Measurements from ENCODE around the gene PLIN5.

PLIN5 gene

GRCh38 chr19:4521170-4521887 lies 13.7 kb downstream of the PLIN5 start:
- FAIRE-seq, result no peak

GRCh38 chr19:4519521-4520277 lies 15.3 kb downstream of the PLIN5 start:
- FAIRE-seq, result no peak

GRCh38 chr19:4519172-4519496 lies 15.9 kb downstream of the PLIN5 start:
- FAIRE-seq, result no peak

- no peak for FAIRE-seq
Measured at GRCh38 chr19:4518345-4519171, 16.5 kb downstream of the PLIN5 start, which contains the start of gene PLIN4. Gene PLIN4, minus strand, starts transcription at chr19:4518486. Its CDS starts 214 bp downstream, at chr19:4518272.

- FAIRE-seq, result no peak
Measured at GRCh38 chr19:4517451-4518057, 17.5 kb downstream of the PLIN5 start.

- FAIRE-seq, result no peak
Measured at GRCh38 chr19:4516939-4517300, 18.1 kb downstream of the PLIN5 start.

GRCh38 chr19:4516199-4516938 lies 18.7 kb downstream of the PLIN5 start:
- no peak for FAIRE-seq

- FAIRE-seq, result no peak
Measured at GRCh38 chr19:4515732-4516131, 19.3 kb downstream of the PLIN5 start.

GRCh38 chr19:4513248-4513647 lies 21.8 kb downstream of the PLIN5 start:
- no peak for FAIRE-seq

GRCh38 chr19:4512070-4512469 lies 23.0 kb downstream of the PLIN5 start:
- no peak for FAIRE-seq

- no peak for FAIRE-seq
Measured at GRCh38 chr19:4511300-4512054, 23.5 kb downstream of the PLIN5 start.

GRCh38 chr19:4510435-4511255 lies 24.4 kb downstream of the PLIN5 start:
- FAIRE-seq, result no peak

- FAIRE-seq, result no peak
Measured at GRCh38 chr19:4508698-4509097, 26.3 kb downstream of the PLIN5 start.

GRCh38 chr19:4507804-4508203 lies 27.2 kb downstream of the PLIN5 start:
- FAIRE-seq, result no peak

GRCh38 chr19:4507150-4507452 lies 27.9 kb downstream of the PLIN5 start:
- FAIRE-seq, result no peak

GRCh38 chr19:4506449-4507149 lies 28.4 kb downstream of the PLIN5 start:
- FAIRE-seq, result no peak

- FAIRE-seq, result no peak
Measured at GRCh38 chr19:4505570-4506448, 29.2 kb downstream of the PLIN5 start.

- FAIRE-seq, result no peak
Measured at GRCh38 chr19:4504891-4505569, 30.0 kb downstream of the PLIN5 start.

GRCh38 chr19:4504297-4504701 lies 30.7 kb downstream of the PLIN5 start:
- FAIRE-seq, result no peak

Measured in colon (tissue), 2 donors.